Trophoblast cell (in vitro differentiated cells and primary cell): ENCODE measurements around the gene CD244.

Experiments
- DNase-seq, 2 donors: peaks; one replicate each; pipeline ENCODE4 v3.0.0-alpha.2; 2016
- H2AFZ ChIP-seq: 2 replicates; pipeline ENCODE4 v1.6.1; 2013; ENCODE audit warnings: low read length, moderate library complexity, mild to moderate bottlenecking; ENCODE audit not compliant: insufficient read depth, poor library complexity
- H2AK5ac ChIP-seq: 2 replicates; pipeline ENCODE4 v1.6.1; 2013; ENCODE audit warnings: mild to moderate bottlenecking, low read length
- H2BK120ac ChIP-seq: 2 replicates; pipeline ENCODE4 v1.6.1; 2013; ENCODE audit warnings: low read length, mild to moderate bottlenecking, moderate library complexity; ENCODE audit not compliant: insufficient read depth, poor library complexity
- H2BK12ac ChIP-seq: 2 replicates; pipeline ENCODE4 v1.6.1; 2013; ENCODE audit warnings: mild to moderate bottlenecking, low read length, moderate library complexity
- H2BK5ac ChIP-seq: 2 replicates; pipeline ENCODE4 v1.6.1; 2013; ENCODE audit warnings: low read length, low read depth, moderate library complexity, mild to moderate bottlenecking; ENCODE audit not compliant: poor library complexity
- H3K14ac ChIP-seq: 2 replicates; pipeline ENCODE4 v1.6.1; 2013; ENCODE audit warnings: mild to moderate bottlenecking, low read length
- H3K18ac ChIP-seq: 2 replicates; pipeline ENCODE4 v1.6.1; 2013; ENCODE audit warnings: mild to moderate bottlenecking, low read length
- H3K23ac ChIP-seq: 2 replicates; pipeline ENCODE4 v1.6.1; 2013; ENCODE audit warnings: low read length
- H3K27ac ChIP-seq: 2 replicates; pipeline ENCODE4 v1.5.1; 2013; ENCODE audit warnings: low read depth, mild to moderate bottlenecking, inconsistent platforms, low read length, moderate library complexity
- H3K27me3 ChIP-seq: 2 replicates; pipeline ENCODE4 v1.6.1; 2013; ENCODE audit warnings: inconsistent platforms, mild to moderate bottlenecking, low read length, moderate library complexity; ENCODE audit not compliant: insufficient read depth
- H3K36me3 ChIP-seq, 2 experiments: 1 replicate in 1 of 2; 2 replicates in 1 of 2; pipeline ENCODE4 v1.6.1; 2013; ENCODE audit warnings: low read length in 2 of 2, mild to moderate bottlenecking in 2 of 2, moderate library complexity in 1 of 2; ENCODE audit not compliant: insufficient read depth in 2 of 2, control insufficient read depth in 1 of 2
- H3K4ac ChIP-seq: 2 replicates; pipeline ENCODE4 v1.6.1; 2013; ENCODE audit warnings: low read depth, mild to moderate bottlenecking, low read length, moderate library complexity
- H3K4me1 ChIP-seq, 2 experiments: 1 replicate in 1 of 2; 2 replicates in 1 of 2; pipeline ENCODE4 v1.6.1; 2013; ENCODE audit warnings: low read length in 2 of 2, mild to moderate bottlenecking in 2 of 2, moderate library complexity in 1 of 2; ENCODE audit not compliant: insufficient read depth in 2 of 2, control insufficient read depth in 1 of 2
- H3K4me2 ChIP-seq: 2 replicates; pipeline ENCODE4 v1.6.1; 2013; ENCODE audit warnings: inconsistent platforms, mild to moderate bottlenecking, low read length, moderate library complexity
- H3K4me3 ChIP-seq: 2 replicates; pipeline ENCODE4 v1.5.1; 2013; ENCODE audit warnings: mild to moderate bottlenecking, low read depth, low read length, inconsistent platforms
- H3K79me1 ChIP-seq: one replicate; pipeline ENCODE4 v1.6.1; 2013; ENCODE audit warnings: low read length
- H3K79me2 ChIP-seq: 2 replicates; pipeline ENCODE4 v1.6.1; 2013; ENCODE audit warnings: low read length, mild to moderate bottlenecking; ENCODE audit not compliant: control insufficient read depth, insufficient read depth, poor library complexity
- H3K9ac ChIP-seq: 2 replicates; pipeline ENCODE4 v1.6.1; 2013; ENCODE audit warnings: mild to moderate bottlenecking, low read length
- H3K9me3 ChIP-seq: 2 replicates; pipeline ENCODE4 v1.6.1; 2013; ENCODE audit warnings: low read depth, mild to moderate bottlenecking, control low read depth, inconsistent platforms, low read length; ENCODE audit not compliant: insufficient read depth
- H4K12ac ChIP-seq: 2 replicates; pipeline ENCODE4 v1.6.1; 2013; ENCODE audit warnings: low read depth, mild to moderate bottlenecking, low read length, moderate library complexity
- H4K8ac ChIP-seq: 2 replicates; pipeline ENCODE4 v1.6.1; 2013; ENCODE audit warnings: low read depth, mild to moderate bottlenecking, low read length, moderate library complexity
- H4K91ac ChIP-seq: one replicate; pipeline ENCODE4 v1.6.1; 2013; ENCODE audit warnings: low read depth, mild to moderate bottlenecking, low read length, moderate library complexity
- WGBS: extraction: QIAGEN DNeasy Blood & Tissue Kit; methylation state at CpG from one replicate; pipeline ENCODE4 v1.1.7; 2013; ENCODE audit warnings: missing lambda C conversion rate; ENCODE audit not compliant: insufficient read length, insufficient coverage; ENCODE audit errors: extremely low coverage; 5-methylcytosine and 5-hydroxymethylcytosine counted together

Gene CD244

DNA sequence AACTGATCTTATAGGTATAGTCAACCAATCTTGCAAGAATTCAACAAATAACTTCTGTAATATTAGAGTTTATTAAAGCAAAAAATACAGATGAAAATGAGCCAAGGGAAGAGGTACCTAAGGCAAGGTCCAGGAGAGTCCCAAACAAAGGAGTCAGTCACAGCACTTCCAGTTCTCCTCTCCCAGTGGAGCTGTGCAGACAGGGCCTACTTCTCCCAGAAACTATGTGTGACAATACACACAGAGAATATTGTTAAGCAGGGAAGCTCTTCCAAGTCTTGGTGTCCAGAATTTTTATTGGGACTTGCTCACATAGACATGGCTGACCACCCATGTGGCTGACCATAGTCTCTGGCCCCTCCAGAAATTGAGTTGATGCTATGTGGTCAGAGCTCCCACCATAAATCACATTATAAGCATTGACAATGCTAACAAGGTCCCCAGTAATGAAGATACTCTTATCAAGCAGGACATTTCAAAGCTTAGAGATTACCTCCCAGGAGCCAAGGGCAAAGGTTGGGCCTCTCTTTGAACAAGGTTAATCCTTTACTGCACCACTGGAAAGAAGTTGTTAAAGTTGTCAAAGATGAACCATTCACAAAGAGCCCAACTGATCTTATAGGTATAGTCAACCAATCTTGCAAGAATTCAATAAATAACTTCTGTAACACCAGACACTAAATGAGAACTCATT, 3.5 kb upstream of the CD244 start:
- H3K9ac ChIP-seq: no peak overlapping the region
- H3K14ac ChIP-seq: no peak overlapping the region
- no peak overlapping the region for H3K18ac ChIP-seq
- no peak overlapping the region for H4K91ac ChIP-seq
- H2BK120ac ChIP-seq: no peak overlapping the region
- H4K8ac ChIP-seq: no peak overlapping the region
- no peak overlapping the region for H3K23ac ChIP-seq
- H3K4me3 ChIP-seq: no peak overlapping the region
- no peaks in the 10 kb centered on the region for H3K79me2 ChIP-seq
- H3K4me2 ChIP-seq: no peak overlapping the region
- H2AFZ ChIP-seq: no peak overlapping the region
- H3K9me3 ChIP-seq: no peaks in the 10 kb centered on the region
- no peaks in the 10 kb centered on the region for H3K36me3 ChIP-seq
- H3K27ac ChIP-seq: no peak overlapping the region
- no peaks in the 10 kb centered on the region for H3K4me1 ChIP-seq
- no peaks in the 10 kb centered on the region for H3K79me1 ChIP-seq
- no peak overlapping the region for H4K12ac ChIP-seq
- no peak overlapping the region for H2AK5ac ChIP-seq
- H3K4ac ChIP-seq: no peak overlapping the region
- no peaks in the 10 kb centered on the region for H3K27me3 ChIP-seq
- no peak overlapping the region for H2BK12ac ChIP-seq
- DNase-seq: no peak
- H2BK5ac ChIP-seq: no peak overlapping the region

DNA sequence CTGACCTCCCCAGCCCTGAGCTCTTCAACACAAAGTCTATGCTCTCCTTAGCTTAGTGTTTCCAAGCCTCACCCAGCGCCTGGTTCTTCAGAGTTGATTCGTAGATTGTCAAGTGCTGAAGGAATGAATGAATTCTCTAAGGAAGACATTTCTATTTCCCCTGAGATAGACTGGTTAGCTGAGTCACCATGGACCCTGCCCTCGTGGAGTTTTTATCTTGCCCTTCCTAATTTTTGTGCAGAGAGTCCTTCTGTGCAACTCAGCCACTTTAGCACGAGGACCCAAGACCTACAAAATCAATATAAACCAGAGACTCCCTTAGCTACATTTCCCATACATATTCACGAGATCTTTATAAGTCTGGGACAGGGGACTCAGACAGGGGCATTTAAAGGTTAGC, 2.6 kb upstream of the CD244 start:
- Histone ChIP-seq H3K14ac (no peak overlapping the region), H2BK120ac (no peak overlapping the region), H4K91ac (no peak overlapping the region), H3K9ac (no peak overlapping the region), H2BK5ac (no peak overlapping the region), H2AFZ (no peak overlapping the region), H3K23ac (no peak overlapping the region), H3K27me3 (no peaks in the 10 kb centered on the region), H2BK12ac (no peak overlapping the region), H3K79me1 (no peaks in the 10 kb centered on the region), H3K9me3 (no peaks in the 10 kb centered on the region), H3K79me2 (no peaks in the 10 kb centered on the region), H3K36me3 (no peaks in the 10 kb centered on the region), H3K27ac (no peak overlapping the region), H3K4ac (no peak overlapping the region), H3K4me2 (no peak overlapping the region), H2AK5ac (no peak overlapping the region), H4K8ac (no peak overlapping the region), H3K4me1 (no peaks in the 10 kb centered on the region), H4K12ac (no peak overlapping the region), H3K18ac (no peak overlapping the region), H3K4me3 (no peak overlapping the region)
- DNase-seq: no peak
- WGBS: no CpG with 5 or more reads among the region's 5 CpGs

DNA sequence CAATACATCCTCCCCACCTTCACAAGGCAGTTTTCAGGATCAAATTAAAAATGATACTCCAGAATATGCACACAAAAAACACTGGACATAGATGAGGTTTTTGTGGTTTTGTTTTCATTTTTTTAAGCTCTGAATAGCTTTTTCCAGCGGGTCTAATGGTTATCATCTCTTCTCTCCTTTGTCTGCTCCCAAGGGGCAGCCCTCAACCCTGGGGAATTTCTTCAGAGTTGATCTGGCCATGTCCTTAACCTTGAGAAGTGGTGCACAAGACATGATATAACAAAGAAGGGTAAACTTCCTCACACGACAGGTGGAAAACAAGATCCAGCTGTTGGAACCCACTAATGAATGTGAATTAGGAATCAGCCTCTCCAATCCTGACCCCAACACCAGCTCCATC, 1.5 kb upstream of the CD244 start:
- no peak overlapping the region for H2AK5ac ChIP-seq
- H3K79me2 ChIP-seq: no peaks in the 10 kb centered on the region
- H3K18ac ChIP-seq: no peak overlapping the region
- no peak overlapping the region for H2BK12ac ChIP-seq
- no peak overlapping the region for H4K12ac ChIP-seq
- H3K27ac ChIP-seq: no peak overlapping the region
- no peak overlapping the region for H3K4me2 ChIP-seq
- H4K8ac ChIP-seq: no peak overlapping the region
- H2BK5ac ChIP-seq: no peak overlapping the region
- H2AFZ ChIP-seq: no peak overlapping the region
- no CpG with 5 or more reads among the region's 2 CpGs for WGBS
- H4K91ac ChIP-seq: no peak overlapping the region
- no peak overlapping the region for H3K4me3 ChIP-seq
- H3K4ac ChIP-seq: no peak overlapping the region
- no peaks in the 10 kb centered on the region for H3K27me3 ChIP-seq
- H2BK120ac ChIP-seq: no peak overlapping the region
- H3K23ac ChIP-seq: no peak overlapping the region
- DNase-seq: no peak
- no peaks in the 10 kb centered on the region for H3K4me1 ChIP-seq
- H3K9ac ChIP-seq: no peak overlapping the region
- no peak overlapping the region for H3K14ac ChIP-seq
- H3K36me3 ChIP-seq: no peaks in the 10 kb centered on the region
- no peaks in the 10 kb centered on the region for H3K79me1 ChIP-seq
- no peaks in the 10 kb centered on the region for H3K9me3 ChIP-seq

DNA sequence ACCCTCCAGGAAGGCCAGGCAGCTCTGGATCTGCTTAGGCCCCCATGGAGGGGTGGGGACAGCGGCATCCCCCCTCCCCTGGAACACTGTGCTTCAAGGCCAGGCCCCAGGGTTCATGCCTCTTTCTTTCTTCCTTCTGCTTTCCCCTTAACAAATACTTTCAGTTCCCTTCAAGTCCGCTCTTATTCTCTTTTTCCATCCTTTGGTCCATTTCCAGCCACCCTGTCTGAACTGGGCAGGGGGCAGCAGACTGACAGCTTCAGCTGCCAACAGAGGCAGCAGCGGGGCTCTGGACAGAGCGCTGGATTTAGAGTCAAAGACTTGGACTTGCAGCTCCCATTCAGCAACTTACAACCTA, 1.1 kb upstream of the CD244 start:
- Histone ChIP-seq H3K14ac (no peak overlapping the region), H3K27ac (no peak overlapping the region), H3K23ac (no peak overlapping the region), H2BK12ac (no peak overlapping the region), H3K27me3 (no peaks in the 10 kb centered on the region), H3K9me3 (no peaks in the 10 kb centered on the region), H3K18ac (no peak overlapping the region), H3K79me2 (no peaks in the 10 kb centered on the region), H3K36me3 (no peaks in the 10 kb centered on the region), H3K9ac (no peak overlapping the region), H3K4me3 (no peak overlapping the region), H4K8ac (no peak overlapping the region), H3K4ac (no peak overlapping the region), H3K79me1 (no peaks in the 10 kb centered on the region), H4K12ac (no peak overlapping the region), H4K91ac (no peak overlapping the region), H2BK120ac (no peak overlapping the region), H2BK5ac (no peak overlapping the region), H3K4me1 (no peaks in the 10 kb centered on the region), H2AK5ac (no peak overlapping the region), H3K4me2 (no peak overlapping the region), H2AFZ (no peak overlapping the region)
- no peak for DNase-seq
- WGBS: no CpG with 5 or more reads among the region's 4 CpGs
